Right cardiac atrium (tissue), 5 donors: ENCODE data around the gene ITGAD. TPM values are rescaled to one million over a fixed set of nuclear protein-coding genes. Genes with fewer than 3 reads are reported as not detected.
"Not testable (repeated sequence)": the region's sequence is repeated elsewhere in the genome, so short reads cannot be mapped to it uniquely, and the experiment has no call there.

Experiments used
- ATAC-seq, 2 donors: fragments of 200-7000 bp; cut with Tn5 transposase; one replicate each; pipeline versions ENCODE4 v1.8.0 to v1.9.1; 2020; ENCODE audit warnings: moderate library complexity in 2 of 2, mild to moderate bottlenecking in 1 of 2
- DNase-seq, 3 donors: peaks; one replicate each; pipeline ENCODE4 v3.0.0-alpha.2; 2020
- H3K27ac ChIP-seq: one replicate; pipeline ENCODE4 v1.5.1; 2013; ENCODE audit warnings: mild to moderate bottlenecking, low read length, control low read depth, moderate library complexity
- H3K27me3 ChIP-seq: one replicate; pipeline ENCODE4 v1.6.1; 2013; ENCODE audit not compliant: control insufficient read depth, insufficient read depth
- H3K4me1 ChIP-seq: one replicate; pipeline ENCODE4 v1.6.1; 2013; ENCODE audit warnings: low read length; ENCODE audit not compliant: control insufficient read depth, insufficient read depth
- H3K4me3 ChIP-seq: one replicate; pipeline ENCODE4 v1.5.1; 2013; ENCODE audit warnings: low read length, control low read depth
- H3K9me3 ChIP-seq: one replicate; pipeline ENCODE4 v1.6.1; 2013; ENCODE audit warnings: low read length; ENCODE audit not compliant: control insufficient read depth
- WGBS: extraction: QIAGEN DNeasy Blood & Tissue Kit; methylation state at CpG from one replicate; pipeline ENCODE4 v1.1.7; 2013; 5-methylcytosine and 5-hydroxymethylcytosine counted together
- intact Hi-C, 4 donors: fragments of 100-400 bp; cut with DNase I; formaldehyde crosslinking; loops; one replicate each; pipeline versions ENCODE4 v1.11.0 to v1.14.0; 2022 to 2023
- polyA plus RNA-seq: library from polyadenylated mRNA; stranded (reverse); fragments of 200-250 nt; gene quantifications from one replicate; pipeline ENCODE4 v1.2.3, GENCODE V29; 2013
- total RNA-seq, 4 donors: library from RNA; stranded (reverse); fragmentation: NEBNext Ultra II Directional; extraction: Animal tissue kit (Norgen Biotek cat#: 25700); gene quantifications; one replicate each; pipeline ENCODE4 v1.2.1, GENCODE V29; 2021
- donor health status: healthy with polysubstance abuse.
- donor health status: DM: no; HTN: yes; CAD: no.
- donor health status: DM: no; HTN: no; CAD: no.
- donor health status: DM: no; HTN: yes; CAD: no; lungs with severe emphysema.
- donor health status: DM: yes; HTN: yes; CAD: no.

Gene ITGAD
- total and polyA plus RNA-seq, 5 donors: not detected

DNA sequence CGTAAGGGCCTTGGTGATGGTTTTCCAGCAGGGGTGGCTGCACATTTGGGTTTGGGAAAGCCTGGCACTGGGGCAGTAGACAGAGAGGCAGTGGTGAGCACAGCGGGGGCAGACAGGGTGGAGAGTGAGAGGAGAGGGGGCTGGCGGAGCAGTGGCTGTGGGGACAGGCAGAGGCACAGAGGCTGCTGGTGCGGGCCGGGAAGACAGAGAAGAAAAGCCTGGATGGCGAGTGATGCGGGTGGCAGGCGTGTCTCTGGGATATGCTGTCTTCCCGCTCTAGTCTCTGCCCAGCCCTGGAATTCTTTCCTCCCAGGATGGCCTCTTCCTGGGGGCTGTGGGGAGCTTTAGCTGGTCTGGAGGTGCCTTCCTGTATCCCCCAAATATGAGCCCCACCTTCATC lies 16.9 kb downstream of the ITGAD start:
- no peak overlapping the region for H3K4me3 ChIP-seq
- intact Hi-C loops: no loop called here
- H3K27ac ChIP-seq: no peak overlapping the region
- WGBS: 77% methylated on average over 9 of the region's 9 CpGs
- H3K9me3 ChIP-seq: no peaks in the 10 kb centered on the region
- no peak for DNase-seq
- H3K27me3 ChIP-seq: no peaks in the 10 kb centered on the region
- ATAC-seq: no peak
- no peaks in the 10 kb centered on the region for H3K4me1 ChIP-seq

DNA sequence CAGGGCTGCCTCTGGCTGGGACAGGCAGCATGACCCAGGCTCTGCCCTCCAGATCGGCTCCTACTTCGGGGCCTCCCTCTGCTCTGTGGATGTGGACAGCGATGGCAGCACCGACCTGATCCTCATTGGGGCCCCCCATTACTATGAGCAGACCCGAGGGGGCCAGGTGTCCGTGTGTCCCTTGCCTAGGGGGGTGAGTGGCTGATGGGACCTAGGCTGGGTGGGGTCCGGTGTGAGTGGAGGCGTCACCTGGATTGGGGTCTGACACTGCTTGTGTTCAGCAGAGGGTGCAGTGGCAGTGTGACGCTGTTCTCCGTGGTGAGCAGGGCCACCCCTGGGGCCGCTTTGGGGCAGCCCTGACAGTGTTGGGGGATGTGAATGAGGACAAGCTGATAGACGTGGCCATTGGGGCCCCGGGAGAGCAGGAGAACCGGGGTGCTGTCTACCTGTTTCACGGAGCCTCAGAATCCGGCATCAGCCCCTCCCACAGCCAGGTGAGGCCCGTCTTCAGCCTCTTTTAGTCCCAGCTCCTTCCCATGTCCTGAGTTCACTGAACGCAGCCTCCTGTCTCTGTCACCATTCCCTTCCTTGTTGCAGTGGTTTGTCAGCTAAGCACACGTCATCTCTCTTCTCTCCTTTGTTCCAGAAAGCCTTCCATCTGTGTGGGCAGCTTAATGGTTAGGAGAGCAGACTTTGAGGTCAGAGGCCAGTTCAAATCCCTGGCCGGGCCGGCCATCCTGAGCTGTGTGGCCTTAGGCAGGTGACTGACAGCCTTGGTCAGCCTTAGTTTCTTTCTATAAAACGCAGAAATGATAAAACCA lies 18.1 kb downstream of the ITGAD start:
- DNase-seq (no peak), ATAC-seq (no peak)
- Histone ChIP-seq H3K9me3 (no peaks in the 10 kb centered on the region), H3K27ac (no peak overlapping the region), H3K4me1 (no peaks in the 10 kb centered on the region), H3K27me3 (no peaks in the 10 kb centered on the region), H3K4me3 (no peak overlapping the region)
- 77% methylated on average over 22 of the region's 22 CpGs for WGBS
- intact Hi-C loops: no loop called here

DNA sequence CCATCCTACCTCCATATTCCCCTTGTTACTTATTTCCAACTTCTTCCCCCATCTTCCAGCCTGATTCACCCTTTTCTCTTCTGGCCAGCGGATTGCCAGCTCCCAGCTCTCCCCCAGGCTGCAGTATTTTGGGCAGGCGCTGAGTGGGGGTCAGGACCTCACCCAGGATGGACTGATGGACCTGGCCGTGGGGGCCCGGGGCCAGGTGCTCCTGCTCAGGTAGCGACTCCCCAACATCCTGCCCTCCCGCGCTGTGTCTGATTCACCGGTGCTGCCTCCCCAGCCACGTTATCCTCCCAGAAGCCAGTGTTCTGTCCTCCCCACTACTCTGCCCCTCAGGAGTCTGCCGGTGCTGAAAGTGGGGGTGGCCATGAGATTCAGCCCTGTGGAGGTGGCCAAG lies 19.6 kb downstream of the ITGAD start:
- Histone ChIP-seq H3K27ac (no peak overlapping the region), H3K9me3 (no peaks in the 10 kb centered on the region), H3K4me3 (no peak overlapping the region), H3K4me1 (no peaks in the 10 kb centered on the region), H3K27me3 (no peaks in the 10 kb centered on the region)
- intact Hi-C loops: no loop called here
- DNase-seq: no peak
- ATAC-seq: no peak
- WGBS: 84% methylated on average over 10 of the region's 10 CpGs

DNA sequence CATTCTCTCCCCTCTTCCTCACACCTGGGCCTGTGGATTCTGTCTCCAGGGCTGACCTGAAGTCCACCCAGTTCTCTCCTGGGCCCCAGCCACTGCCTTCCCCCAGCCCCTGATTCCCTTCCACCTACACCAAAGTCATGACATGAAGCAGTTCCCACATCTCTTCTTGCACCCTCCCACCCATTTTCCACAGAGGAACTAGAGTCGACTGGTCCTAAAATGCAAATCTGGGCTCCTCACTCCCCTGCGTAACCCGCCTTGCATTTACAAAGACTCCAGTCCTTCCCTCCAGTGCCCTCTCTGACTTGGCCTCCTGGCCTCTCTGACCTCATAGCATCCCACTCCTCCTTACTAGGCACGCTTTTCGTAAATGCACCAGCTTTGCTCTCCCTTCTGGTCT lies 20.2 kb downstream of the ITGAD start:
- intact Hi-C loops: no loop called here
- no peak for ATAC-seq
- Histone ChIP-seq H3K27ac (no peak overlapping the region), H3K4me1 (no peaks in the 10 kb centered on the region), H3K9me3 (no peaks in the 10 kb centered on the region), H3K4me3 (no peak overlapping the region), H3K27me3 (no peaks in the 10 kb centered on the region)
- WGBS: 88% methylated on average over 5 of the region's 5 CpGs
- no peak for DNase-seq

DNA sequence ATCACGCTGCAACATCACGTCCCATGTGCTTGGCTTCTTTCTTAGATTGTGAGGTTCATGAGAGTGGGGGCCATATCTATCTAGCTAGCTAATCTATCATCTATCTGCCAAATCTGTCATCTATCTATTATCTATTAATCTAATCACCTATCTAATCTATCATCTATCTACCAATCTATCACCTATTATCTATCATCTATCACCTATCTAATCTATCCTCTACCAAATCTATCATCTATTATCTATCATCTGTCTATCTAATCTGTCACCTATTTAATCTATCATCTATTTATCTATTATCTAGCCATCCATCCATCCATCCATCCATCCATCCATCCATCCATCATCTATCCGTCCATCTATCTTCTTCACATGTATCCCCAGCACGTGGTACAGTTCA lies 20.8 kb downstream of the ITGAD start:
- DNase-seq (no peak), ATAC-seq (no peak)
- intact Hi-C loops: no loop called here
- no peak overlapping the region for H3K4me3 ChIP-seq
- 73% methylated on average over 4 of the region's 4 CpGs for WGBS
- no peaks in the 10 kb centered on the region for H3K27me3 ChIP-seq
- no peaks in the 10 kb centered on the region for H3K4me1 ChIP-seq
- H3K27ac ChIP-seq: no peak overlapping the region
- H3K9me3 ChIP-seq: no peaks in the 10 kb centered on the region

DNA sequence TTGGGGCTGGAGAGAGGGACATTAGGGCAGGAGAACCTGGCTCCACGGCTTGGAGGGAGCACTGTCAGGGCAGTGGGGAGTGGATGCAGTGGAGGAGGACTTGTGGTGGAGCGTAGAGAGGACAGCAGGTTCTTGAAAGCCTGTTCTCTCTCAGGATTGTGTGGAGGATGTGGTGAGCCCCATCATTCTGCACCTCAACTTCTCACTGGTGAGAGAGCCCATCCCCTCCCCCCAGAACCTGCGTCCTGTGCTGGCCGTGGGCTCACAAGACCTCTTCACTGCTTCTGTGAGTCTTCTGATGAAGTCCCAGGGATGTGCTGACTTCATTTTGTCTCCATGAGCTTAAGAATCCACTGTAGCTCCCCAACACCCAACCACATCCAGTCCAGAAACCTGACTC lies 21.6 kb downstream of the ITGAD start:
- WGBS: 88% methylated on average over 4 of the region's 4 CpGs
- ATAC-seq (no peak), DNase-seq (no peak)
- Histone ChIP-seq H3K9me3 (no peaks in the 10 kb centered on the region), H3K4me1 (no peaks in the 10 kb centered on the region), H3K4me3 (no peak overlapping the region), H3K27me3 (no peaks in the 10 kb centered on the region), H3K27ac (no peak overlapping the region)
- intact Hi-C loops: no loop called here

DNA sequence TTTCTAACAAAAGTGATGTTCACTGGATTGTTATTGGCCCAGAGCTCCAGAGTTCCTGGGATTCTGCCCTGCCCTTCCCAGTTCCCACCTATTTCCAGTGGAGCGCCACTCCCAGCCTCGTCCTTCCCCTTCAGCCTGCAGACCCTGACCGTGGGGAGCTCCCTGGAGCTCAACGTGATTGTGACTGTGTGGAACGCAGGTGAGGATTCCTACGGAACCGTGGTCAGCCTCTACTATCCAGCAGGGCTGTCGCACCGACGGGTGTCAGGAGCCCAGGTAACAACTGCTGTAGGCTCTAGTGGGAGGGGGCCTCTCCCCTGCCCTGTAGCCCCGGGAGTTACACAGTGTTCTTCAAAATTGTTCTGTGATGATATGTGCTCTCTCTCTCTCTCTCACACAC lies 23.2 kb downstream of the ITGAD start:
- intact Hi-C loops: no loop called here
- no peak for ATAC-seq
- WGBS: 81% methylated on average over 11 of the region's 11 CpGs
- no peaks in the 10 kb centered on the region for H3K27me3 ChIP-seq
- no peaks in the 10 kb centered on the region for H3K4me1 ChIP-seq
- no peak overlapping the region for H3K27ac ChIP-seq
- DNase-seq: no peak
- H3K9me3 ChIP-seq: no peaks in the 10 kb centered on the region
- H3K4me3 ChIP-seq: no peak overlapping the region

DNA sequence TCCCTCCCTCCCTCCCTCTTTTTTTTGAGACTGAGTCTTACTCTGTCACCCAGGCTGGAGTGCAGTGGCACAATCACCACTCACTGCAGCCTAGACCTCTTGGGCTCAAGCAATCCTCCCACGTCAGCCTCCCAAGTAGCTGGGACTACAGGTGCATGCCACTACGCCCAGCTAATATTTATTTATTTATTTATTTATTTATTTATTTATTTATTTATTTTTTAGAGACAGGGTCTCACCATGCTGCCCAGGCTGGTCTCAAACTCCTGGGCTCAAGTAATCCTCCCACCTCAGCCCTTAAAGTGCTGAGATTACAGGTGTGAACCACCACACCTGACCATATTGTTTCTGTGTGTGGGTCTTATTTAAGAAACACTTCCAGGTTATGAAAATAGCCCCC lies 23.9 kb downstream of the ITGAD start:
- WGBS: 90% methylated on average over 2 of the region's 2 CpGs
- ATAC-seq, DNase-seq: not testable (repeated sequence)

DNA sequence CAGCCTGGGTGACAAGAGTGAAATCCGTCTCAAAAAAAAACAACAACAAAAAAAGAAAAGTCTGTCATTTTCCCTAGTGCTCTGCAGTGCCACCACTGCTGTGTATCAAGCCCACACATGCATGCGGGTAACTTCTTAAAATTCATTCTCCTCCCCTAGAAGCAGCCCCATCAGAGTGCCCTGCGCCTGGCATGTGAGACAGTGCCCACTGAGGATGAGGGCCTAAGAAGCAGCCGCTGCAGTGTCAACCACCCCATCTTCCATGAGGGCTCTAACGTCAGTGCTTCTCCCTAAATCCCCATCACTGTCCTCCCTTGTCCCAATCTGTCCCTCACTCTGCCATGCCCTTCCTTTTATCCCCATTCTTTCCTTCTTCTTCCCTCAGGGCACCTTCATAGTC lies 24.8 kb downstream of the ITGAD start:
- no peaks in the 10 kb centered on the region for H3K4me1 ChIP-seq
- no peak overlapping the region for H3K4me3 ChIP-seq
- no peak overlapping the region for H3K27ac ChIP-seq
- 89% methylated on average over 5 of the region's 5 CpGs for WGBS
- no peaks in the 10 kb centered on the region for H3K9me3 ChIP-seq
- DNase-seq: no peak
- ATAC-seq: no peak
- intact Hi-C loops: no loop called here
- H3K27me3 ChIP-seq: no peaks in the 10 kb centered on the region

More for the DNA sequence above, 23.9 kb downstream of the ITGAD start:
- H3K9me3 ChIP-seq, H3K4me3 ChIP-seq, intact Hi-C loops, H3K27me3 ChIP-seq, H3K27ac ChIP-seq, H3K4me1 ChIP-seq: not testable (repeated sequence)

DNA sequence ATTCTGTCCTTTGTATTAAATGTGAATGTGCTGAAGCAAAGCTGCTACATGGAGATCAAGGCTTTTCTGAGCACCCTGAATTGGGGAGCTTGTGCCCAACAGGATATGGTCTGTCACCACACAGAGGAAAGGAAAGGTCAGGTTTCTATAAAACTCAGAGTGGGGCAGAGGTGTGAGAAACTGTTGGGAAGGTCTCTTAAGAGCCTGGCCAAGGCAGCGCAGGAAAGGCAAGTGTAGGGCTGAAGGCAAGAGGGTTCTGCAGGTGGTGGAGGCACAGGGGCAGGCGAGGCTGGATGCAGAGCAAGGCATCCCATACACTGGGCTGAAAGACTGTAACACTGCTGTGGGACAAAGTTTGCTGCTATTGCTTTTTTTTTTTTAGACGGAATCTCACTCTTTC lies 26.9 kb downstream of the ITGAD start:
- ATAC-seq: no peak
- no peaks in the 10 kb centered on the region for H3K9me3 ChIP-seq
- no peak overlapping the region for H3K4me3 ChIP-seq
- WGBS: 74% methylated on average over 3 of the region's 3 CpGs
- H3K27me3 ChIP-seq: no peaks in the 10 kb centered on the region
- DNase-seq: no peak
- H3K4me1 ChIP-seq: no peaks in the 10 kb centered on the region
- intact Hi-C loops: no loop called here
- no peak overlapping the region for H3K27ac ChIP-seq

DNA sequence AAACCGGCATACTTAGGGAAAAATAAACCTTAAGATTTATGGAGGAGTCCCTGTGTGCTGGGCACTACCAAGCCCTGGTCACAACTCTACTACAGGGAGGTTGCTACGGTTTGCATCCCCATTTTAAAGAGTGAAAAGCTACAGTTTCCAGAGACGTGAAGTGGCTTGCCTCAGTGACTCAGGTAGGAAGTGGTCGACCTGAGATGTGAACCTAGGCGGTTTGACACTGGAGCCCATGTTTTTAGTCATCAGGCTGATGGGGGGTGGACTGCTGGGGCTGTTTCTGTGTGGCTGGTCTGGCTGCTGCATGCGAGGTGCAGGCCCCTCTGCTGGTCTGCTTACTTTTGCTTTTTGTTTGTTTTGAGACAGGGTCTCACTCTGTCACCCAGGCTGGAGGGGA lies 28.5 kb downstream of the ITGAD start:
- ATAC-seq: no peak
- Histone ChIP-seq H3K9me3 (no peaks in the 10 kb centered on the region), H3K27ac (no peak overlapping the region), H3K27me3 (no peaks in the 10 kb centered on the region), H3K4me3 (no peak overlapping the region), H3K4me1 (no peaks in the 10 kb centered on the region)
- intact Hi-C loops: no loop called here
- DNase-seq: no peak
- 69% methylated on average over 6 of the region's 6 CpGs for WGBS

DNA sequence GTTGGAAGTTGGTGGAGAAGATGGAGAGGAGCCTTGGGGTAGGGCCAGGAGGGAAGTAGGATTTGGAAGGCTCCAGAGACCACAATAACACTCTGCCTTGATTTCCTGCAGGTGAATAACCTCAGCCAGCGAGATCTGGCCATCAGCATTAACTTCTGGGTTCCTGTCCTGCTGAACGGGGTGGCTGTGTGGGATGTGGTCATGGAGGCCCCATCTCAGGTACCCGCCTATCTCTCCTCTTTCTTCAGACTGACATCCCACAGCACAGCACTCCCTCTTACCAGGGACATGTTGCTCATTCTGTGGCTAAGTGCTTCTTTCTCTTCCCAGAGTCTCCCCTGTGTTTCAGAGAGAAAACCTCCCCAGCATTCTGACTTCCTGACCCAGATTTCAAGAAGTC lies 30.1 kb downstream of the ITGAD start:
- no peak for ATAC-seq
- 55% methylated on average over 3 of the region's 3 CpGs for WGBS
- Histone ChIP-seq H3K27ac (no peak overlapping the region), H3K9me3 (no peaks in the 10 kb centered on the region), H3K27me3 (no peaks in the 10 kb centered on the region), H3K4me3 (no peak overlapping the region), H3K4me1 (no peaks in the 10 kb centered on the region)
- DNase-seq: no peak
- intact Hi-C loops: no loop called here
